ENCODE results near the gene TTLL13. TPM values are rescaled to one million over a fixed set of nuclear protein-coding genes. Genes with fewer than 3 reads are reported as not detected.

Gene TTLL13
- total and polyA plus RNA-seq, 2 donors (not counting 1 experiment from before 2014, with no cell fraction given): under 0.01 to 0.08 TPM

DNA sequence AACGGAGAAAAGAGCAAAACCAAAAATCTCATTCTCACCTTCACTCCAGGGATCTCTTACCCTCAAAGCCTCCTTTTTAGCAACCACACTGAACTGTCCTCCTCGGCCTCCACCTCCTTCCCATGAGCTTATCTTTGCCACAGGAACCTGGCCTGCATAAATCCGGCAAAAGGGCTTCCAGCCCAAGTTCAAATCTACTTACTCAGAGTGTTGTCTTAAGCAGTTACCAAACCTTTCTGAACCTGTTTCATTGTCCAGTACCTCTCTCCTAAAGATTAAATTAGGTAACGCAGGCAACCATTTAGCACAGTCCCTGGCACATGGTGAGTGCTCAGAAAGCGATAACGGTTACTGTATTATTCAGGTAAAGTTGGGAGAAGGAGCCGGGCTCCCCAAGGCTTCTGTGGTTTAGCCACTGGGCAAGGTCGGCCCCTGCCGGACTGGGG is 16.4 kb upstream of the TTLL13 start:
- Histone ChIP-seq H3K36me3 (ENCODE audit: control insufficient read depth, insufficient read depth, low read length) (peaks cover 14% of the 10 kb centered on the region), H3K4me3 (replicated peaks in 1 of 4; ENCODE audit: control extremely low read depth in 1 of 4, insufficient read depth in 1 of 4, low read depth in 3 of 4, low read length in 4 of 4) (peak overlapping the region; percentile 77 to 93 (median 85)), H4K20me1 (ENCODE audit: control insufficient read depth, extremely low read depth, insufficient read depth, low read length) (no peaks in the 10 kb centered on the region), H3K27me3 (ENCODE audit: control insufficient read depth, insufficient read depth, low read length) (no peaks in the 10 kb centered on the region), H2AFZ (ENCODE audit: low read length) (no peak overlapping the region), H3K4me2 (ENCODE audit: extremely low read depth, insufficient read depth, low read length) (peak overlapping the region; percentile 98), H3K27ac (ENCODE audit: insufficient read depth, low read length) (peak overlapping the region; percentile 95), H3K9me3 (ENCODE audit: control insufficient read depth, insufficient read depth, low read depth, low read length) (no peaks in the 10 kb centered on the region), H3K9ac (ENCODE audit: insufficient read depth, low read length) (peak overlapping the region; percentile 88), H3K4me1 (ENCODE audit: control insufficient read depth, extremely low read depth, insufficient read depth, low read length) (peaks cover 4% of the 10 kb centered on the region), H3K79me2 (ENCODE audit: control insufficient read depth, insufficient read depth, low read length) (peaks cover 9% of the 10 kb centered on the region)
- TF ChIP-seq, protein P1, sequence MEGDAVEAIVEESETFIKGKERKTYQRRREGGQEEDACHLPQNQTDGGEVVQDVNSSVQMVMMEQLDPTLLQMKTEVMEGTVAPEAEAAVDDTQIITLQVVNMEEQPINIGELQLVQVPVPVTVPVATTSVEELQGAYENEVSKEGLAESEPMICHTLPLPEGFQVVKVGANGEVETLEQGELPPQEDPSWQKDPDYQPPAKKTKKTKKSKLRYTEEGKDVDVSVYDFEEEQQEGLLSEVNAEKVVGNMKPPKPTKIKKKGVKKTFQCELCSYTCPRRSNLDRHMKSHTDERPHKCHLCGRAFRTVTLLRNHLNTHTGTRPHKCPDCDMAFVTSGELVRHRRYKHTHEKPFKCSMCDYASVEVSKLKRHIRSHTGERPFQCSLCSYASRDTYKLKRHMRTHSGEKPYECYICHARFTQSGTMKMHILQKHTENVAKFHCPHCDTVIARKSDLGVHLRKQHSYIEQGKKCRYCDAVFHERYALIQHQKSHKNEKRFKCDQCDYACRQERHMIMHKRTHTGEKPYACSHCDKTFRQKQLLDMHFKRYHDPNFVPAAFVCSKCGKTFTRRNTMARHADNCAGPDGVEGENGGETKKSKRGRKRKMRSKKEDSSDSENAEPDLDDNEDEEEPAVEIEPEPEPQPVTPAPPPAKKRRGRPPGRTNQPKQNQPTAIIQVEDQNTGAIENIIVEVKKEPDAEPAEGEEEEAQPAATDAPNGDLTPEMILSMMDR (conservative IDR thresholded peaks at IDR 0.05 in 1 of 2, IDR thresholded peaks at IDR 0.05 in 1 of 2; ENCODE audit: low read depth in 1 of 2, low read length in 2 of 2): peak; percentile 47 to 53
- no peak for TF ChIP-seq EZH2 (IDR thresholded peaks at IDR 0.05; ENCODE audit: low read length, missing control alignments)
- peak in 1 of 2 donors; percentile 42 for DNase-seq (ENCODE audit: low read depth in 2 of 2)

DNA sequence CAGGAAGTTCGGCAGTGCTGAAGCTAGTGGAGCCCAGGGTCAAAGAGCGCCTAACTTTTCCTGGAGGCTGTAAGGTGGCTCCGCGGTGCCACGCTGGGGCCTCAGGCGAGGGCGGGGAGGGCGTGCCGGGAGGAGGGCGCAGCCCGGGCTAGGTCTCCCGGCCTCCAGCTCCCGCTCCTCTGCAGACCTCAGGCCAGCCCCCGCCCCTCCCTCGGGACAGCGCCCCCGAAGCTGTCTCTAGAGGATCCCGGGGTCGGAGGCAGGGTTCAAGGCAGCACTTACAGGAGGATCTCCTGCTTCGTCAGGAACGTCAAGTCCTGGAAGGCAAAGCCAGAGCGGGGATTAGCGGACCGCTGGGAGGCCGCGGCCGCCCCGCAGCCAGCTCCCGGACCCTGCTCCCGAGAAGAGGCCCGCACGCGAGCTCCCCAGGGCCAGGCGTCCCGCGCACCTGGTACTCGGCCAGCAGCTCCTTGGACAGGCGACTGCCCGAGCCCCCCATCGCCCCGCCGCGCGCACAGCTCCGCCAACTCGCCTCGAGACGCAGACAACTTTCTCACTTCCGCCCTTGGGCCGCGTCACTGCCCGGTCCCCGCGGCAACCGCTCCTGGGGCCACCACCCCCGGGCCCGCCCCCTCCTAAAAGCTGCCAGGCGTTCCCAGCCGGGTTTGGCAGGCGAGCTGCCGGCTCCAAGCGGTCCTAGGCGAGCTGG is 15.8 kb upstream of the TTLL13 start, which contains the start of gene CIB1:
CIB1 (minus strand) TSS at position 555 of the 709 bp plus-strand sequence; CDS start at position 499, 56 bp downstream.
- Histone ChIP-seq H3K79me2 (ENCODE audit: control insufficient read depth, insufficient read depth, low read length) (peaks cover 9% of the 10 kb centered on the region), H3K27ac (ENCODE audit: insufficient read depth, low read length) (peak within 1 kb of the TSS; percentile 95), H3K4me1 (ENCODE audit: control insufficient read depth, extremely low read depth, insufficient read depth, low read length) (peaks cover 4% of the 10 kb centered on the region), H3K27me3 (ENCODE audit: control insufficient read depth, insufficient read depth, low read length) (no peaks in the 10 kb centered on the region), H3K4me2 (ENCODE audit: extremely low read depth, insufficient read depth, low read length) (peak within 1 kb of the TSS; percentile 98), H3K9ac (ENCODE audit: insufficient read depth, low read length) (peak within 1 kb of the TSS; percentile 88), H3K36me3 (ENCODE audit: control insufficient read depth, insufficient read depth, low read length) (peaks cover 13% of the 10 kb centered on the region), H3K9me3 (ENCODE audit: control insufficient read depth, insufficient read depth, low read depth, low read length) (no peaks in the 10 kb centered on the region), H4K20me1 (ENCODE audit: control insufficient read depth, extremely low read depth, insufficient read depth, low read length) (no peaks in the 10 kb centered on the region), H3K4me3 (replicated peaks in 1 of 4; ENCODE audit: control extremely low read depth in 1 of 4, insufficient read depth in 1 of 4, low read depth in 3 of 4, low read length in 4 of 4) (peak within 1 kb of the TSS; percentile 77 to 93 (median 85)), H2AFZ (ENCODE audit: low read length) (peak within 1 kb of the TSS; percentile 73)
- peak; percentile 94 to 97 for DNase-seq (ENCODE audit: low read depth in 2 of 2)
- TF ChIP-seq, protein P1 (conservative IDR thresholded peaks at IDR 0.05 in 1 of 2, IDR thresholded peaks at IDR 0.05 in 1 of 2; ENCODE audit: low read depth in 1 of 2, low read length in 2 of 2): no peak
- no peak for TF ChIP-seq EZH2 (IDR thresholded peaks at IDR 0.05; ENCODE audit: low read length, missing control alignments)

DNA sequence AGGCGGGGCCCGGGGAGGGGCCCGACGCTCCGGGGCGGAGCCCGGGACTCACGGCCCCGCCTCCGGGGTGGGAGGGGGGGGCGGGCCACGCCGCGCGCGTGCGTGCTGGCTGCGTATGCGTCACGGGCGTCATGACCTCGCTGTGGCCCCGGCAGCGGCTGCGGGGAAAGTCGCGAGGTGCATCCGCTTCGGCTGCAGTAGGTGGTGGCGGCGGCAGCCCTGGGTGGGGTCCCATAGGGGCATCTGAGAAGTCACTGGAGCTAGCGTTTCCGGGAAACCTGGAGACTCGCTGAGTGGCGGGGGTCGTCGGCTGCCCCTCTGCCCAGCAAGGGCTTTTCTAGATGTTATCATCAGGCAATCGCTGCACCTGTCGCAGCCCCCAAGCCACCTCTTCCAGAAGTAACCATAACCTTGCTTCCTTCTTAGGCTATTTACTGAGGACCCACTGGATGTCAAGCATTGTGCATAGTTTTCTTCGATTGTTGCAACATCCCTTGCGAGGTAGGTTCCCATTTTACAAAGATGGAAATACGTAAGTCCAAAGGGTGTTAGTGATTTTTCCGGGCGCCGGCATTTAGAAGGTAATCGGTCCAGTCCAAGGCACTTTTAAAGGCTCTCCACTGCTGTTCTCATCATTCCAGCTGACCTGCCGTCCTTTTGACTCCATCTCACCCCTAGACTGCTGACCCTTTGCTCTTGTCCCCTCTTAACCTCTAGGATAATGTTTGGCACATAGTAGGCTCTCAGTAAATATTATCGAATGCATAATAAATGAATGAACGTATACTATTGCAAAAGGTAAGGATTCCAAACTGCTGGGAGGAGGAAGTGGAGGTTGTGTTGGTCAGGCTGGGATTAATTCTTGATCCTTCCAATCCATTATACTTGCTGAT is 15.0 kb upstream of the TTLL13 start, which contains the start of gene GDPGP1:
GDPGP1 (plus strand) TSS at position 114 of the 893 bp plus-strand sequence. CDS start 6,700 bp downstream, outside the sequence.
- H2AFZ ChIP-seq (ENCODE audit: low read length): peak within 1 kb of the TSS; percentile 73
- H3K4me1 ChIP-seq (ENCODE audit: control insufficient read depth, extremely low read depth, insufficient read depth, low read length): peaks cover 4% of the 10 kb centered on the region
- TF ChIP-seq, protein P1 (conservative IDR thresholded peaks at IDR 0.05 in 1 of 2, IDR thresholded peaks at IDR 0.05 in 1 of 2; ENCODE audit: low read depth in 1 of 2, low read length in 2 of 2): no peak
- TF ChIP-seq EZH2 (IDR thresholded peaks at IDR 0.05; ENCODE audit: low read length, missing control alignments): no peak
- peak within 1 kb of the TSS; percentile 98 for H3K4me2 ChIP-seq (ENCODE audit: extremely low read depth, insufficient read depth, low read length)
- H3K36me3 ChIP-seq (ENCODE audit: control insufficient read depth, insufficient read depth, low read length): peaks cover 7% of the 10 kb centered on the region
- H3K27me3 ChIP-seq (ENCODE audit: control insufficient read depth, insufficient read depth, low read length): no peaks in the 10 kb centered on the region
- H4K20me1 ChIP-seq (ENCODE audit: control insufficient read depth, extremely low read depth, insufficient read depth, low read length): no peaks in the 10 kb centered on the region
- H3K9me3 ChIP-seq (ENCODE audit: control insufficient read depth, insufficient read depth, low read depth, low read length): no peaks in the 10 kb centered on the region
- H3K27ac ChIP-seq (ENCODE audit: insufficient read depth, low read length): peak within 1 kb of the TSS; percentile 95
- peak within 1 kb of the TSS; percentile 88 for H3K9ac ChIP-seq (ENCODE audit: insufficient read depth, low read length)
- peaks cover 9% of the 10 kb centered on the region for H3K79me2 ChIP-seq (ENCODE audit: control insufficient read depth, insufficient read depth, low read length)
- peak within 1 kb of the TSS; percentile 77 to 93 (median 85) for H3K4me3 ChIP-seq (replicated peaks in 1 of 4; ENCODE audit: control extremely low read depth in 1 of 4, insufficient read depth in 1 of 4, low read depth in 3 of 4, low read length in 4 of 4)
- peak; percentile 19 to 21 for DNase-seq (ENCODE audit: low read depth in 2 of 2)
